Gastroesophageal sphincter (tissue), 4 donors: ENCODE measurements around the gene DHX35. TPM values are rescaled to one million over a fixed set of nuclear protein-coding genes. Genes with fewer than 3 reads are reported as not detected.

Experiments
- ATAC-seq: fragments of 150-250 bp; one replicate; pipeline ENCODE4 v1.9.1; 2016; ENCODE audit warnings: mild to moderate bottlenecking, moderate library complexity
- H3K27ac ChIP-seq, 4 donors: fragments of 200-600 bp; sonication (generic) in 3 of 4; 1 replicate in 3 of 4; 2 replicates in 1 of 4; pipeline ENCODE4 v1.5.1; 2016 to 2019
- H3K27me3 ChIP-seq: fragments of 200-600 bp; sonication (generic); one replicate; pipeline ENCODE4 v1.5.1; 2019
- H3K36me3 ChIP-seq, 2 donors: fragments of 200-600 bp; sonication (generic); one replicate each; pipeline ENCODE4 v1.5.1; 2019; ENCODE audit warnings: control low read depth in 1 of 2
- H3K4me1 ChIP-seq, 3 donors: fragments of 200-600 bp; sonication (generic); 1 replicate in 2 of 3; 2 replicates in 1 of 3; pipeline ENCODE4 v1.5.1; 2016 to 2019; ENCODE audit warnings: control low read depth in 2 of 3
- H3K4me3 ChIP-seq, 2 donors: fragments of 200-600 bp; sonication (generic); one replicate each; pipeline ENCODE4 v1.5.1; 2019; ENCODE audit warnings: mild to moderate bottlenecking in 1 of 2, moderate library complexity in 1 of 2
- H3K9me3 ChIP-seq, 3 donors: fragments of 200-600 bp; sonication (generic); one replicate each; pipeline ENCODE4 v1.5.1; 2017 to 2019; ENCODE audit warnings: control low read depth in 2 of 3
- CTCF ChIP-seq, 4 experiments: fragments of 200-600 bp in 2 of 4; fragments of 450-650 bp in 2 of 4; sonication (generic) in 1 of 4; IDR thresholded peaks; one replicate each; pipeline ENCODE4 v1.5.1; 2017 to 2019; ENCODE audit warnings: antibody characterized with exemption in 4 of 4, mild to moderate bottlenecking in 2 of 4, moderate library complexity in 2 of 4
- EP300 ChIP-seq: sonication (generic); formaldehyde crosslinking; IDR thresholded peaks from one replicate; pipeline ENCODE4 v1.6.1; 2017; ENCODE audit warnings: antibody characterized with exemption, mild to moderate bottlenecking
- POLR2A ChIP-seq, 2 donors: fragments of 450-650 bp; IDR thresholded peaks; one replicate each; pipeline ENCODE4 v1.6.1; 2017; ENCODE audit warnings: antibody characterized with exemption in 2 of 2, mild to moderate bottlenecking in 2 of 2, moderate library complexity in 1 of 2
- POLR2AphosphoS5 ChIP-seq: sonication (generic); formaldehyde crosslinking; IDR thresholded peaks from one replicate; pipeline ENCODE4 v1.6.1; 2017; ENCODE audit warnings: antibody characterized with exemption
- WGBS, 2 donors: methylation state at CpG; one replicate each; pipeline ENCODE4 v1.1.5; 2018; ENCODE audit warnings: low coverage in 1 of 2; 5-methylcytosine and 5-hydroxymethylcytosine counted together
- total RNA-seq, 4 donors: library from RNA; depleted of rRNA; stranded (reverse); fragments of >200 nt; gene quantifications; one replicate each; pipeline ENCODE4 v1.1.0, GENCODE V29; 2016

The DHX35 gene
- total RNA-seq, 4 donors from 2014 or later, result 23.0 to 34.1 (median 25.6) TPM

- no peaks in the 10 kb centered on the region for H3K27me3 ChIP-seq
- H3K27ac ChIP-seq, result peak overlapping the region; percentile 70 to 93 (median 84)
- 32 to 46% methylated on average over 2 to 4 of the region's 5 CpGs for WGBS, 2 donors
- H3K9me3 ChIP-seq, result no peaks in the 10 kb centered on the region
- TF ChIP-seq EP300 (no peak), POLR2AphosphoS5 (peak; percentile 97)
- peaks cover 0 to 55% (median 0%) of the 10 kb centered on the region in 3 donors for H3K4me1 ChIP-seq
- H3K4me3 ChIP-seq, result no peak overlapping the region
- peak; percentile 93 for ATAC-seq
- H3K36me3 ChIP-seq, result peaks cover 0 to 93% of the 10 kb centered on the region in 2 donors
Observed at GRCh38 chr20:39036851-39037250, 74.7 kb downstream of the DHX35 start.

- peaks cover 0 to 91% of the 10 kb centered on the region in 2 donors for H3K36me3 ChIP-seq
- ATAC-seq, result no peak
- H3K4me1 ChIP-seq, result peaks cover 0 to 67% (median 4%) of the 10 kb centered on the region in 3 donors
- no peaks in the 10 kb centered on the region for H3K9me3 ChIP-seq
- H3K27ac ChIP-seq, result peak overlapping the region in 3 of 4 donors; percentile 81 to 93 (median 87)
- WGBS, 2 donors, result 80 to 86% methylated on average over 1 of the region's 8 CpGs
- H3K27me3 ChIP-seq, result no peaks in the 10 kb centered on the region
- H3K4me3 ChIP-seq, result no peak overlapping the region
- TF ChIP-seq POLR2A (IDR thresholded peaks at IDR 0.05) (no peak), POLR2AphosphoS5 (no peak), EP300 (no peak), CTCF (IDR thresholded peaks at IDR 0.05) (no peak)
Observed at GRCh38 chr20:39038047-39038446, 75.9 kb downstream of the DHX35 start.

GRCh38 chr20:39038495-39038894 lies 76.4 kb downstream of the DHX35 start:
- H3K4me3 ChIP-seq, result no peak overlapping the region
- TF ChIP-seq POLR2AphosphoS5 (no peak), POLR2A (IDR thresholded peaks at IDR 0.05) (no peak)
- H3K36me3 ChIP-seq, result peaks cover 0 to 91% of the 10 kb centered on the region in 2 donors
- H3K27ac ChIP-seq, result peak overlapping the region in 3 of 4 donors; percentile 81 to 93 (median 87)
- no peaks in the 10 kb centered on the region for H3K27me3 ChIP-seq
- no peak for ATAC-seq
- H3K9me3 ChIP-seq, result no peaks in the 10 kb centered on the region
- WGBS, 2 donors, result 80% methylated on average over 4 of the region's 6 CpGs; no CpG with 5 or more reads in 1 of the 2 donors
- peaks cover 0 to 68% (median 4%) of the 10 kb centered on the region in 3 donors for H3K4me1 ChIP-seq

- no peak for ATAC-seq
- H3K4me3 ChIP-seq, result no peak overlapping the region
- 48 to 66% methylated on average over 2 to 3 of the region's 3 CpGs for WGBS, 2 donors
- TF ChIP-seq POLR2AphosphoS5 (peak; percentile 10), CTCF (IDR thresholded peaks at IDR 0.05) (no peak), POLR2A (IDR thresholded peaks at IDR 0.05) (no peak), EP300 (no peak)
- no peaks in the 10 kb centered on the region for H3K9me3 ChIP-seq
- H3K36me3 ChIP-seq, result peaks cover 0 to 86% of the 10 kb centered on the region in 2 donors
- no peaks in the 10 kb centered on the region for H3K27me3 ChIP-seq
- peaks cover 0 to 71% (median 4%) of the 10 kb centered on the region in 3 donors for H3K4me1 ChIP-seq
- H3K27ac ChIP-seq, result peak overlapping the region in 3 of 4 donors; percentile 81 to 93 (median 87)
Observed at GRCh38 chr20:39039261-39039660, 77.1 kb downstream of the DHX35 start.

- Histone ChIP-seq H3K36me3 (peaks cover 0 to 77% of the 10 kb centered on the region in 2 donors), H3K4me1 (peaks cover 0 to 70% (median 4%) of the 10 kb centered on the region in 3 donors), H3K27ac (peak overlapping the region in 3 of 4 donors; percentile 81 to 93 (median 87)), H3K27me3 (no peaks in the 10 kb centered on the region), H3K9me3 (no peaks in the 10 kb centered on the region), H3K4me3 (no peak overlapping the region)
- TF ChIP-seq CTCF (IDR thresholded peaks at IDR 0.05) (no peak), EP300 (no peak), POLR2A (IDR thresholded peaks at IDR 0.05) (no peak), POLR2AphosphoS5 (no peak)
- no peak for ATAC-seq
- no CpG with 5 or more reads among the region's 6 CpGs for WGBS, 2 donors
Observed at GRCh38 chr20:39040116-39040515, 78.0 kb downstream of the DHX35 start.

- no peak for TF ChIP-seq EP300
- TF ChIP-seq CTCF (IDR thresholded peaks at IDR 0.05), result no peak
- no peak for TF ChIP-seq POLR2A (IDR thresholded peaks at IDR 0.05)
- no peak for TF ChIP-seq POLR2AphosphoS5
- Histone ChIP-seq H3K36me3 (peaks cover 0 to 68% of the 10 kb centered on the region in 2 donors), H3K4me1 (peaks cover 0 to 61% (median 4%) of the 10 kb centered on the region in 3 donors), H3K9me3 (no peaks in the 10 kb centered on the region), H3K4me3 (no peak overlapping the region), H3K27me3 (no peaks in the 10 kb centered on the region), H3K27ac (peak overlapping the region in 3 of 4 donors; percentile 81 to 93 (median 87))
- WGBS, 2 donors, result 100% methylated on average over 1 of the region's 7 CpGs; no CpG with 5 or more reads in 1 of the 2 donors
- no peak for ATAC-seq
Observed at GRCh38 chr20:39041067-39041466, 78.9 kb downstream of the DHX35 start.
